Measurements from ENCODE around the gene MRPL44. TPM values are rescaled to one million over a fixed set of nuclear protein-coding genes. Genes with fewer than 3 reads are reported as not detected.
"Not testable (repeated sequence)": the region's sequence is repeated elsewhere in the genome, so short reads cannot be mapped to it uniquely, and the experiment has no call there.

The MRPL44 gene
- total RNA-seq, 3 donors from 2014 or later, result 41.2 to 44.1 (median 41.7) TPM

DNA sequence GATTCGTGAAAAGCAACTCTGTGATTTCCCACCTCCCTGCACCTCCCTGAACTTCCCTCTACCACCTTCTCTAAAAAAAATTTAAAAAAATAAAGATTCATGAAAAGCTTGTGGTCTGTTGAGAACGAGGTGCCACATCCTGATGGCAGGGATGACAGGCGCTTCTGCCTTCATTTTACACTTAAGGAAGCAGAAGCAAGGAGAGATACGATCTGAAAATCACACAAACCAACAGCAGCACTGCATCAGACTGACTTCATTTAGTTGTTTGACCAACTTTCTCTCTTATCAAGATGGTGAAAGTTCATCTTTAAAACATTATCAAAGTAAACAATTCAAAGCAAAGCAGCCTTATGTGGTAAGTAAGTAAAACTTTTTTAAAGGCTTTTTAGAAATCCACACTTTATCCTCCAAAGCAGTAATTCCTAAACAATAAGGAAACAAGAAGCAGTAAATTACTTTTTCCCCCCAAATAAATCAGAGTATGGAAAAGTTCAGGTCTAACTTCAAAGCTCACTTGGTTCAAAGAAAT lies 27.6 kb upstream of the MRPL44 start:
- H3K4me3 Mint-ChIP-seq, result peak overlapping the region; percentile 11
- no peaks in the 10 kb centered on the region for H3K9me3 Mint-ChIP-seq
- ATAC-seq (peak; percentile 64 to 75), DNase-seq (no peak)
- peaks cover 44% of the 10 kb centered on the region for H3K4me1 Mint-ChIP-seq (ENCODE audit: low read depth)
- peaks cover 2% of the 10 kb centered on the region for H3K36me3 Mint-ChIP-seq (ENCODE audit: insufficient read depth)
- H3K27me3 Mint-ChIP-seq (ENCODE audit: low read depth), result no peaks in the 10 kb centered on the region

DNA sequence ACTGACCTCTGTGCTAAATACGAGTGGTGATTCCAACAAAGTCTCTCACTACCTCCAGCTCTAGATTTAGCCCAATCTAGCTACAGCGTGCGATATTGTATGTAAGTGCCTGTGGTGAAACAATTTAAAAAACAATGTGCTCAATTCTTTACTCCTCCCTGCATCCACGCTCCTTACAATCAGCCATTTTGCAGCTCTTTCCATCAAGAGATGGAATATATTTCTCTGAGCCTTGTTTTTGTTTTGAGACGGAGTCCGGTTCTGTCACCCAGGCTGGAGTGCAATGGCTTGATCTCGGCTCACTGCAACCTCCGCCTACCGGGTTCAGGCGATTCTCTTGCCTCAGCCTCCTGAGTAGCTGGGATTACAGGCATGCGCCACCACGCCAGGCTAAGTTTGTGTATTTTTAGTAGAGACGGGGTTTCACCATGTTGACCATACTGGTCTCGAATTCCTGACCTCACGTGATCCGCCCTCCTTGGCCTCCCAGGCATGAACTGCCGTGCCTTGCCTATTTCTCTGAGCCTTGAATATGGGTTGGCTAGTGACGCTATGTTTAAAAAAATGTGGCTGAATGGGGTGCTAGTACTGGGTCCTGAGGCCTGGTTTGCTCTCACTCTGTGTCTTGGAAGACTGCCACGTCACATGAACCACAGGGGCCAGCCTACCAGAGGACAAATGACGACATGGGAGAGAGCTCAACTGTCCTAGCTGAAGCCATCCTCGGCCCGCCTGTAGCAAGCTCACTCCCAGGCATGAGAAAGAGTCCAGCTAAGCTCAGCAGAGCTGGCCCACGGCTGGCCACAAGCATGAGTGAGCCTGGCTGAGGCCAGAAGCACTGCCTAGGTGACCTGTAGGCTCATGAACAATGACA lies 26.9 kb upstream of the MRPL44 start:
- Mint-ChIP-seq H3K4me1 (ENCODE audit: low read depth) (peaks cover 51% of the 10 kb centered on the region), H3K4me3 (no peak overlapping the region), H3K36me3 (ENCODE audit: insufficient read depth) (peaks cover 2% of the 10 kb centered on the region), H3K9me3 (no peaks in the 10 kb centered on the region), H3K27me3 (ENCODE audit: low read depth) (no peaks in the 10 kb centered on the region)
- ATAC-seq (peak; percentile 17 to 18), DNase-seq (no peak)

DNA sequence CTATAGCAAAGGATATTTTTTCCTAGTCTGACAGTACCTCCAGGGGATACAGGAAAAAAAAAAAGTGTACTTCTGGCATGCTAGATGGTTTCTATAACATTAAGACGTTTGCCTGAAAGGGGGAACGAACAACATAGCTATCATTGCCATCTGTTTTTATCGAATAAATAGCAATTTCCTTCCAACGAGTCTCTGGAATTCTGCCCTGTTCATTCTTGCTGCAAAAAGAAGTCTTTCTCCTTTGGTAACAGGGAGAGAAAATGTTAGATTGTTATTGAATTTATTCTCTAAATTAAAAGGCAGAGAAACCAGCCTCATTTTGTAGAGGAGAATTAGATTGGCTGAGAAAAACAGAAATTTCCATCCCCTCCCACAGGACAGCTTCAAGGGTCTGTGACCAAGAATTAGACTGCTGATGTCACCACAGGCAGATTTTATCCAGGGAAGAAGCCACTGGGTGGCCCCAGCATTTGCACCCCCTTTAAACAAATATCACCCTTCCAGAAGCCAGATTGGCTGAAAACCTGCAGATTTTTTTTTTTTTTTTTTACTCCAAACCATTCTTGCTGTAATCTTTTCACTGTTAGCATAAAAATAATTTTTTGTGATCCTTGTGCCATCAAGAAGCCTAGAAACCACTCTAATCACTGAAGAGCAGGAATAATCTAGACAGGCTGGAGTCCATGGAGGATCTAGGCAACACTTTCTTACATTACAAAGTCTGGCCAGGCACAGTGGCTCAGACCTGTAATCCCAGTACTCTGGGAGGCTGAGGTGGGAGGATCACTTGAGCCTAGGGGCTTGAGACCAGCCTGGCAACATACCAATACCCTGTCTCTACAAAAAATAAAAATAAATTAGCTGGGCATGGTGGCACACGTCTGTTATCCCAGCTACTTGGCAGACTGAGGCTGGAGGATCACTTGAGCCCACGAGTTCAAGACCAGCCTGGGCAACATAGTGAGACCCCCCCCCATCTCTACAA lies 24.2 kb upstream of the MRPL44 start:
- Mint-ChIP-seq H3K9me3 (no peaks in the 10 kb centered on the region), H3K4me1 (ENCODE audit: low read depth) (peaks cover 68% of the 10 kb centered on the region), H3K4me3 (no peak overlapping the region), H3K36me3 (ENCODE audit: insufficient read depth) (peaks cover 5% of the 10 kb centered on the region), H3K27me3 (ENCODE audit: low read depth) (no peaks in the 10 kb centered on the region)
- no peak for ATAC-seq
- no peak for DNase-seq

- Mint-ChIP-seq H3K4me1 (ENCODE audit: low read depth) (peaks cover 75% of the 10 kb centered on the region), H3K36me3 (ENCODE audit: insufficient read depth) (peaks cover 11% of the 10 kb centered on the region), H3K9me3 (peaks cover 7% of the 10 kb centered on the region), H3K27me3 (ENCODE audit: low read depth) (no peaks in the 10 kb centered on the region), H3K4me3 (no peak overlapping the region)
- DNase-seq, result no peak
- ATAC-seq, result no peak
These were observed 22.4 kb upstream of the MRPL44 start for GRCh38 chr2:223934870-223935269.

GRCh38 chr2:223935459-223936125 lies 21.7 kb upstream of the MRPL44 start:
- peaks cover 11% of the 10 kb centered on the region for H3K36me3 Mint-ChIP-seq (ENCODE audit: insufficient read depth)
- no peaks in the 10 kb centered on the region for H3K27me3 Mint-ChIP-seq (ENCODE audit: low read depth)
- no peak for DNase-seq

GRCh38 chr2:223936862-223937326 lies 20.4 kb upstream of the MRPL44 start:
- H3K9me3 Mint-ChIP-seq, result peaks cover 11% of the 10 kb centered on the region
- DNase-seq (no peak), ATAC-seq (peak; percentile 1 to 4)
- H3K4me1 Mint-ChIP-seq (ENCODE audit: low read depth), result peaks cover 68% of the 10 kb centered on the region
- H3K4me3 Mint-ChIP-seq, result no peak overlapping the region
- H3K27me3 Mint-ChIP-seq (ENCODE audit: low read depth), result no peaks in the 10 kb centered on the region
- H3K36me3 Mint-ChIP-seq (ENCODE audit: insufficient read depth), result peaks cover 15% of the 10 kb centered on the region

More at GRCh38 chr2:223935459-223936125, 21.7 kb upstream of the MRPL44 start:
- H3K9me3 Mint-ChIP-seq, result peaks cover 7% of the 10 kb centered on the region
- H3K4me3 Mint-ChIP-seq, result no peak overlapping the region
- no peak for ATAC-seq
- H3K4me1 Mint-ChIP-seq (ENCODE audit: low read depth), result peaks cover 69% of the 10 kb centered on the region

GRCh38 chr2:223937535-223937934 lies 19.7 kb upstream of the MRPL44 start:
- ATAC-seq (no peak), DNase-seq (no peak)
- Mint-ChIP-seq H3K9me3 (peaks cover 11% of the 10 kb centered on the region), H3K27me3 (ENCODE audit: low read depth) (no peaks in the 10 kb centered on the region), H3K36me3 (ENCODE audit: insufficient read depth) (peaks cover 15% of the 10 kb centered on the region), H3K4me1 (ENCODE audit: low read depth) (peaks cover 69% of the 10 kb centered on the region), H3K4me3 (no peak overlapping the region)

GRCh38 chr2:223939438-223939837 lies 17.8 kb upstream of the MRPL44 start:
- not testable (repeated sequence) for DNase-seq; H3K4me3 Mint-ChIP-seq; H3K27me3 Mint-ChIP-seq (ENCODE audit: low read depth)
- H3K36me3 Mint-ChIP-seq (ENCODE audit: insufficient read depth), result peaks cover 18% of the 10 kb centered on the region
- H3K9me3 Mint-ChIP-seq, result peaks cover 11% of the 10 kb centered on the region
- ATAC-seq, result peak; percentile 25 to 32
- H3K4me1 Mint-ChIP-seq (ENCODE audit: low read depth), result peaks cover 72% of the 10 kb centered on the region

DNA sequence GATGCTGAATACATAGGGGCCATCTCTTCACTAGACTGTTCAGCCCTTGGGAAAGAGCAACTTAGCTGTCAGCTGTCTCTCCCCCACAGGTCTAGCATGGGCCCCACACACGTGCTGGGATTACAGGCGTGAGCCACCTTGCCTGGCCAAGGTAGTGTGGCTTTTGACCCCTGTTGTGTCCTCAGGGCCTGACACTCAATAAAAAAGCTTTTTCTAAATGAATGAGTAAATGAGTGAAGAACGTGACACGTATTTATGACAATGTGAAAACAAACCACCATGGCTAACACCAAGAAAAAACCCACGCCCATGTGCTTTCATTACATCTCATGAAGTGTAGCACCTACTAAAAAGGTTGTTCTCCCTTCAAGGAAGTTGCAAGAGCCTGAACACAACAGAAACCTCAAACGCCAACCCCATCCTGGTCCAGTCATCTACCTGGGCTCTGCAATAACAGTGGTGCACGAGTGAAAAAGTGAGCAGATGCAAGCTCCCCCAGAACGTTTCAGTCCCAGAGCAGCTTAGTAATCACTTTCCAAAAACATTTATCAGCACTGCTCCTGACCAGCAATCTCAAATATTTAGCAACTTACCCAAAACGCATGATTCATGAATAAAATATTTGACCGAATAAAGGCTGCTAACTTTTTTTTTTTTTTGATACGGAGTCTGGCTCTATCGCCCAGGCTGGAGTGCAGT lies 15.5 kb upstream of the MRPL44 start:
- peaks cover 11% of the 10 kb centered on the region for H3K9me3 Mint-ChIP-seq
- H3K27me3 Mint-ChIP-seq (ENCODE audit: low read depth), result no peaks in the 10 kb centered on the region
- H3K4me3 Mint-ChIP-seq, result peak overlapping the region; percentile 68
- H3K36me3 Mint-ChIP-seq (ENCODE audit: insufficient read depth), result peaks cover 16% of the 10 kb centered on the region
- peak; percentile 37 for DNase-seq
- peaks cover 62% of the 10 kb centered on the region for H3K4me1 Mint-ChIP-seq (ENCODE audit: low read depth)
- ATAC-seq, result peak; percentile 86 to 87

- ATAC-seq (no peak), DNase-seq (no peak)
- no peaks in the 10 kb centered on the region for H3K27me3 Mint-ChIP-seq (ENCODE audit: low read depth)
- H3K4me1 Mint-ChIP-seq (ENCODE audit: low read depth), result peaks cover 56% of the 10 kb centered on the region
- H3K36me3 Mint-ChIP-seq (ENCODE audit: insufficient read depth), result peaks cover 14% of the 10 kb centered on the region
- H3K4me3 Mint-ChIP-seq, result peak overlapping the region; percentile 92
- peaks cover 11% of the 10 kb centered on the region for H3K9me3 Mint-ChIP-seq
These were observed 14.1 kb upstream of the MRPL44 start for GRCh38 chr2:223943135-223943534.

DNA sequence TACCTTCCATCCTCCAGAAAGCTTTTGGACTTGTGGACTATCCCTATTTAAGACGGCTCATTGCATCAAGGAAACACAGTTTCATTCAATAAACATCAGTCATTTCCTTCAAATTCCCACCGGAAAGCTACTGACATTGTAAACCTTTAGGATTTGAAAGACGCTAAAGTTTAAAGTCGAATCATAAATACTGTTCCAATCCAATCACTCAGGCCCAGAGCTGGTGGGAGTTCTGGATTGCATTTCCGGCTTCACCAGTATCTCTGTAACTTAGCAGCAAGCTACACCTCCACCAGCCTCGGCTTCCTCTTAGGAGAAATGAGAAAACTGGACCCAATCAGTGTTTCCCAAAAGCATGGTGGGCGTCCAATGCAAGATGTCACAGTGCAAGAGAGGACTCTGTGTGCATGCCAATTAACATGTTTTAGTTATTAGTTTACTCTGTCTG lies 13.7 kb upstream of the MRPL44 start:
- ATAC-seq (no peak), DNase-seq (no peak)
- Mint-ChIP-seq H3K4me3 (peak overlapping the region; percentile 92), H3K4me1 (ENCODE audit: low read depth) (peaks cover 55% of the 10 kb centered on the region), H3K27me3 (ENCODE audit: low read depth) (no peaks in the 10 kb centered on the region), H3K36me3 (ENCODE audit: insufficient read depth) (peaks cover 14% of the 10 kb centered on the region), H3K9me3 (peaks cover 11% of the 10 kb centered on the region)

DNA sequence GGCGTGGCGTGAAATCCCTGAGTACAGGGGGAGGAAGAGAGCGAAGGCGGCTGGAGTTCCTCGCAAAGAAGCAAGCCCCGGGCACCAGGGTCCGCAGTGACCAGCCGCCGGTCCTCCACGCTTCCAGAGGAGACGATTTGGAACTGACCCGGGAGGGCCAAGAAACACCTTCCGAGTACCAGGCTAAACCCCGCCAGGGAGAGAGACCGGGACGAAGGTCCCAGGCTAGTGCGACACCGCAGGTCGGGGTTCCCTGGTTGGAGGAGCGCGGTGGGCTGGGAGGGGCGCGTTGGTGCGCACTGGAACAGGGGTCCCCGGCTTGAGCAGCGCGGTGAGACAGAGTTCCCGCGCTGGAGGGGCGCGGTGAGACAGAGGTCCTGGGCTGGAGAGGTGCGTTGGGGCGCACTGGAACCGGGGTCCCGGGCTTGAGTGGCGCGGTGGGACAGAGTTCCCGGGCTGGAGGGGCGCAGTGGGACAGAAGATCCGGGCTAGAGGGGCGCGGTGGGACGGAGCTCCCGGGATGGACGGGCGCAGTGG lies 13.0 kb upstream of the MRPL44 start:
- no peaks in the 10 kb centered on the region for H3K27me3 Mint-ChIP-seq (ENCODE audit: low read depth)
- peak overlapping the region; percentile 92 for H3K4me3 Mint-ChIP-seq
- H3K9me3 Mint-ChIP-seq, result peaks cover 10% of the 10 kb centered on the region
- no peak for ATAC-seq
- H3K4me1 Mint-ChIP-seq (ENCODE audit: low read depth), result peaks cover 53% of the 10 kb centered on the region
- H3K36me3 Mint-ChIP-seq (ENCODE audit: insufficient read depth), result peaks cover 13% of the 10 kb centered on the region
- DNase-seq, result peak; percentile 23
